Tibial nerve (tissue), 4 donors: ENCODE measurements around the gene MCHR1.

Source experiments
- EP300 ChIP-seq, 2 donors: sonication (generic); formaldehyde crosslinking; IDR thresholded peaks; one replicate each; pipeline ENCODE4 v1.6.1; 2017; ENCODE audit warnings: antibody characterized with exemption in 2 of 2, mild to moderate bottlenecking in 1 of 2
- TF ChIP-seq, protein P1 (sequence below), 5 experiments: fragments of 200-600 bp in 3 of 5; fragments of 450-650 bp in 2 of 5; sonication (generic) in 3 of 5; IDR thresholded peaks; one replicate each; pipeline ENCODE4 v1.5.1; 2016 to 2019; ENCODE audit warnings: antibody characterized with exemption in 5 of 5, mild to moderate bottlenecking in 3 of 5, moderate library complexity in 2 of 5

DNA sequence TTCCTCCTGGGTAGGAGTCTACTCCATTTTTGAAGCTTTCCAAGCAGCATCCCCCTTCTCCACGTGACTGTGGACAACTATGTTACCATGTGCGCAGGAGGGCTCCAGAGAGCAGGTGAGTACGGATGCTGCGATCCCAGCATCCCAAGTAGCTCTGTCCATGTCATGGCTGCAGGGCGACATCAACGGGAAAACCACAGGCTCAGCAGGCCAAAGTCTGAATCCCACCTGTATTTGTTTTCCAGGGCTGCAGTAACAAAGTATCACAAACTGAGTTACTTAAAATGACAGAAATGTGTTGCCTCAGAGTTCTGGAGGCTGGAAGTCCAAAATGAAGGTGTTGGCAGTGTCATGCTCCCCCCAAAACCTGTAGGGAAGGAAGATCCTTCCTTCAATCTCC, 40.3 kb downstream of the MCHR1 start:
- TF ChIP-seq, protein P1, sequence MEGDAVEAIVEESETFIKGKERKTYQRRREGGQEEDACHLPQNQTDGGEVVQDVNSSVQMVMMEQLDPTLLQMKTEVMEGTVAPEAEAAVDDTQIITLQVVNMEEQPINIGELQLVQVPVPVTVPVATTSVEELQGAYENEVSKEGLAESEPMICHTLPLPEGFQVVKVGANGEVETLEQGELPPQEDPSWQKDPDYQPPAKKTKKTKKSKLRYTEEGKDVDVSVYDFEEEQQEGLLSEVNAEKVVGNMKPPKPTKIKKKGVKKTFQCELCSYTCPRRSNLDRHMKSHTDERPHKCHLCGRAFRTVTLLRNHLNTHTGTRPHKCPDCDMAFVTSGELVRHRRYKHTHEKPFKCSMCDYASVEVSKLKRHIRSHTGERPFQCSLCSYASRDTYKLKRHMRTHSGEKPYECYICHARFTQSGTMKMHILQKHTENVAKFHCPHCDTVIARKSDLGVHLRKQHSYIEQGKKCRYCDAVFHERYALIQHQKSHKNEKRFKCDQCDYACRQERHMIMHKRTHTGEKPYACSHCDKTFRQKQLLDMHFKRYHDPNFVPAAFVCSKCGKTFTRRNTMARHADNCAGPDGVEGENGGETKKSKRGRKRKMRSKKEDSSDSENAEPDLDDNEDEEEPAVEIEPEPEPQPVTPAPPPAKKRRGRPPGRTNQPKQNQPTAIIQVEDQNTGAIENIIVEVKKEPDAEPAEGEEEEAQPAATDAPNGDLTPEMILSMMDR (IDR thresholded peaks at IDR 0.05): no peak
- no peak for TF ChIP-seq EP300 (IDR thresholded peaks at IDR 0.05)
